ENCODE data around the gene RARS2.

Gene RARS2

GRCh38 chr6:87574237-87574804, 15.5 kb downstream of the RARS2 start:
- no peak for DNase-seq (ENCODE audit: low read depth in 2 of 2)

GRCh38 chr6:87573307-87574024, 16.3 kb downstream of the RARS2 start:
- no peak for DNase-seq (ENCODE audit: low read depth in 2 of 2)

- no peak for DNase-seq (ENCODE audit: low read depth in 2 of 2)
These were observed 16.9 kb downstream of the RARS2 start for GRCh38 chr6:87572883-87573282.

GRCh38 chr6:87572021-87572420, 17.8 kb downstream of the RARS2 start:
- no peak for DNase-seq (ENCODE audit: low read depth in 2 of 2)

GRCh38 chr6:87561017-87561416, 28.8 kb downstream of the RARS2 start:
- no peak for DNase-seq (ENCODE audit: low read depth in 2 of 2)

GRCh38 chr6:87558446-87558845, 31.3 kb downstream of the RARS2 start:
- no peak for DNase-seq (ENCODE audit: low read depth in 2 of 2)

- DNase-seq (ENCODE audit: low read depth in 2 of 2), result no peak
These were observed 34.3 kb downstream of the RARS2 start for GRCh38 chr6:87555506-87555905.

GRCh38 chr6:87553159-87553765, 36.5 kb downstream of the RARS2 start:
- DNase-seq (ENCODE audit: low read depth in 2 of 2), result no peak

GRCh38 chr6:87551799-87552198, 38.0 kb downstream of the RARS2 start:
- DNase-seq (ENCODE audit: low read depth in 2 of 2), result no peak

- no peak for DNase-seq (ENCODE audit: low read depth in 2 of 2)
These were observed 45.4 kb downstream of the RARS2 start for GRCh38 chr6:87544474-87544735.

GRCh38 chr6:87543696-87544473, 45.9 kb downstream of the RARS2 start:
- no peak for DNase-seq (ENCODE audit: low read depth in 2 of 2)

- DNase-seq (ENCODE audit: low read depth in 2 of 2), result no peak
These were observed 48.0 kb downstream of the RARS2 start for GRCh38 chr6:87541744-87542143.

GRCh38 chr6:87541041-87541440, 48.7 kb downstream of the RARS2 start:
- no peak for DNase-seq (ENCODE audit: low read depth in 2 of 2)

- no peak for DNase-seq (ENCODE audit: low read depth in 2 of 2)
These were observed 49.2 kb downstream of the RARS2 start for GRCh38 chr6:87540539-87540938.

- DNase-seq (ENCODE audit: low read depth in 2 of 2), result no peak
These were observed 50.2 kb downstream of the RARS2 start for GRCh38 chr6:87539554-87539953.

- no peak for DNase-seq (ENCODE audit: low read depth in 2 of 2)
These were observed 51.1 kb downstream of the RARS2 start for GRCh38 chr6:87538510-87539260.

GRCh38 chr6:87534377-87535047, 55.3 kb downstream of the RARS2 start:
- DNase-seq (ENCODE audit: low read depth in 2 of 2), result no peak

- DNase-seq (ENCODE audit: low read depth in 2 of 2), result no peak
These were observed 60.6 kb downstream of the RARS2 start for GRCh38 chr6:87529221-87529620.

- DNase-seq (ENCODE audit: low read depth in 2 of 2), result no peak
These were observed 67.1 kb downstream of the RARS2 start for GRCh38 chr6:87522686-87523085.

GRCh38 chr6:87518453-87518852, 71.3 kb downstream of the RARS2 start:
- no peak for DNase-seq (ENCODE audit: low read depth in 2 of 2)

GRCh38 chr6:87514831-87515230, 75.0 kb downstream of the RARS2 start:
- no peak for DNase-seq (ENCODE audit: low read depth in 2 of 2)

GRCh38 chr6:87504441-87504840, 85.3 kb downstream of the RARS2 start:
- DNase-seq (ENCODE audit: low read depth in 2 of 2), result no peak
